SK-N-SH (cell line): Measurements from ENCODE around the gene TRIM23. TPM values are rescaled to one million over a fixed set of nuclear protein-coding genes. Genes with fewer than 3 reads are reported as not detected.

ENCODE experiments used
- CTCF ChIA-PET: fragments of 300-600, 350-600 bp; formaldehyde crosslinking; extraction: SDS; loops from one replicate; lab custom pipeline; 2021; lab: Yijun Ruan, JAX
- POLR2A ChIA-PET: fragments of 350-600 bp; sonication (Branson Sonifier 250); formaldehyde crosslinking; extraction: SDS; loops from one replicate; lab custom pipeline; 2020; ENCODE audit warnings: antibody characterized with exemption, inconsistent platforms; lab: Yijun Ruan, JAX
- DNase-seq: peaks from one replicate; pipeline ENCODE4 v3.0.0; 2012
- H2AFZ ChIP-seq: fragments of 200-600 bp; sonication (generic); 2 replicates; pipeline ENCODE4 v1.8.1; 2016; ENCODE audit warnings: antibody characterized with exemption, mild to moderate bottlenecking, low read depth
- H3F3A ChIP-seq: fragments of 200-600 bp; sonication (generic); replicated peaks from 2 replicates; pipeline ENCODE3; 2016; ENCODE audit warnings: antibody characterized with exemption, mild to moderate bottlenecking; ENCODE audit not compliant: insufficient read depth
- H3K27ac ChIP-seq, 2 experiments: fragments of 200-500 bp in 1 of 2; fragments of 200-600 bp in 1 of 2; sonication (Bioruptor generic) in 1 of 2; sonication (generic), shearing (Covaris generic) in 1 of 2; 2 replicates each; pipeline versions ENCODE4 v1.5.1 to v1.6.1; 2014 to 2016; ENCODE audit warnings: low read depth in 2 of 2, inconsistent platforms in 1 of 2, low read length in 1 of 2, mild to moderate bottlenecking in 1 of 2, mixed read lengths in 1 of 2
- H3K27me3 ChIP-seq: fragments of 200-600 bp; sonication (generic), shearing (Covaris generic); 2 replicates; pipeline ENCODE4 v1.6.1; 2016; ENCODE audit warnings: mixed run types; ENCODE audit not compliant: insufficient read depth
- H3K36me3 ChIP-seq, 2 experiments: fragments of 200-500 bp in 1 of 2; fragments of 200-600 bp in 1 of 2; sonication (Bioruptor generic) in 1 of 2; sonication (generic) in 1 of 2; replicated peaks in 1 of 2; 2 replicates each; pipeline versions ENCODE3 to v1.5.1; 2014 to 2016; ENCODE audit warnings: low read length in 1 of 2, mild to moderate bottlenecking in 1 of 2; ENCODE audit not compliant: insufficient read depth in 2 of 2, control insufficient read depth in 1 of 2
- H3K4me1 ChIP-seq, 2 experiments: fragments of 200-500 bp in 1 of 2; fragments of 200-600 bp in 1 of 2; sonication (Bioruptor generic) in 1 of 2; sonication (generic), shearing (Covaris generic) in 1 of 2; 2 replicates each; pipeline versions ENCODE4 v1.5.1 to v1.6.1; 2014 to 2016; ENCODE audit warnings: low read depth in 1 of 2, low read length in 1 of 2, mixed run types in 1 of 2; ENCODE audit not compliant: insufficient read depth in 2 of 2, control insufficient read depth in 1 of 2
- H3K4me2 ChIP-seq: fragments of 200-600 bp; sonication (generic), shearing (Covaris generic); 2 replicates; pipeline ENCODE4 v1.6.1; 2017; ENCODE audit warnings: mixed run types
- H3K4me3 ChIP-seq, 2 experiments: fragments of 200-500 bp in 1 of 2; fragments of 200-600 bp in 1 of 2; sonication (Bioruptor generic) in 1 of 2; sonication (generic), shearing (Covaris generic) in 1 of 2; 2 replicates each; pipeline versions ENCODE4 v1.5.1 to v1.8.1; 2014 to 2016; ENCODE audit warnings: low read depth in 2 of 2, inconsistent platforms in 1 of 2, low read length in 1 of 2, mild to moderate bottlenecking in 1 of 2, mixed read lengths in 1 of 2, moderate library complexity in 1 of 2
- H3K79me2 ChIP-seq: fragments of 200-600 bp; sonication (generic); 2 replicates; pipeline ENCODE4 v1.8.1; 2017; ENCODE audit warnings: mild to moderate bottlenecking; ENCODE audit not compliant: insufficient read depth
- H3K9ac ChIP-seq: fragments of 200-600 bp; sonication (generic); 2 replicates; pipeline ENCODE4 v1.6.1; 2017; ENCODE audit warnings: mixed run types
- H3K9me2 ChIP-seq: fragments of 200-600 bp; sonication (generic); 2 replicates; pipeline ENCODE4 v1.6.1; 2017; ENCODE audit warnings: mixed run types
- H3K9me3 ChIP-seq: fragments of 200-600 bp; sonication (generic); 2 replicates; pipeline ENCODE4 v1.6.1; 2017; ENCODE audit warnings: mixed run types, mild to moderate bottlenecking, moderate library complexity
- H4K20me1 ChIP-seq: fragments of 200-600 bp; sonication (generic); 2 replicates; pipeline ENCODE4 v1.6.1; 2017; ENCODE audit warnings: mild to moderate bottlenecking, mixed run types; ENCODE audit not compliant: insufficient read depth
- FOSL2 ChIP-seq: IDR thresholded peaks from 2 replicates; pipeline ENCODE4 v1.4.0; 2012; ENCODE audit warnings: low read depth, mild to moderate bottlenecking, moderate library complexity, borderline replicate concordance
- FOXJ3 ChIP-seq: sonication (generic); formaldehyde crosslinking; IDR thresholded peaks from 2 replicates; pipeline ENCODE4 v1.5.1; 2020; ENCODE audit warnings: mild to moderate bottlenecking, missing genetic modification reagents
- GABPA ChIP-seq: IDR thresholded peaks from 2 replicates; pipeline ENCODE4 v1.4.0; 2012; ENCODE audit warnings: low read depth, mild to moderate bottlenecking
- GATA2 ChIP-seq: sonication (generic); formaldehyde crosslinking; IDR thresholded peaks from 2 replicates; pipeline ENCODE4 v1.5.0; 2020; ENCODE audit warnings: mild to moderate bottlenecking, missing genetic modification reagents
- MXI1 ChIP-seq: IDR thresholded peaks from 2 replicates; pipeline ENCODE4 v1.6.1; 2012; ENCODE audit warnings: mild to moderate bottlenecking, low read depth, low read length, improper control_type of control experiment
- NFIC ChIP-seq: IDR thresholded peaks from 2 replicates; pipeline ENCODE4 v1.4.0; 2012; ENCODE audit warnings: borderline replicate concordance
- NRF1 ChIP-seq: IDR thresholded peaks from 2 replicates; pipeline ENCODE4 v1.6.1; 2012; ENCODE audit warnings: low read depth, mild to moderate bottlenecking, low read length
- PBX3 ChIP-seq: IDR thresholded peaks from 2 replicates; pipeline ENCODE4; 2012
- POLR2AphosphoS5 ChIP-seq: IDR thresholded peaks from 2 replicates; pipeline ENCODE4 v1.6.1; 2012; ENCODE audit warnings: low read depth, low read length
- RCOR1 ChIP-seq: fragments of 150-350 bp; IDR thresholded peaks from 2 replicates; pipeline ENCODE4 v1.6.1; 2017; ENCODE audit warnings: antibody characterized with exemption, low read length
- REST ChIP-seq: IDR thresholded peaks from 2 replicates; pipeline ENCODE4 v1.6.1; 2012; ENCODE audit warnings: mild to moderate bottlenecking, low read depth, low read length, moderate library complexity
- RXRA ChIP-seq: IDR thresholded peaks from 2 replicates; pipeline ENCODE4 v1.4.0; 2012; ENCODE audit warnings: low read depth, mild to moderate bottlenecking, borderline replicate concordance
- SIN3A ChIP-seq: IDR thresholded peaks from 2 replicates; pipeline ENCODE4 v1.6.1; 2012; ENCODE audit warnings: low read depth, mild to moderate bottlenecking, low read length, moderate library complexity, borderline replicate concordance
- TAF1 ChIP-seq: IDR thresholded peaks from 2 replicates; pipeline ENCODE4 v1.6.1; 2012; ENCODE audit warnings: low read depth, mild to moderate bottlenecking, low read length, moderate library complexity, borderline replicate concordance
- TCF12 ChIP-seq: IDR thresholded peaks from 2 replicates; pipeline ENCODE4 v1.4.0; 2012
- TEAD4 ChIP-seq: IDR thresholded peaks from 2 replicates; pipeline ENCODE4 v1.4.0; 2012; ENCODE audit warnings: mild to moderate bottlenecking, borderline replicate concordance; ENCODE audit not compliant: insufficient read depth
- USF1 ChIP-seq: IDR thresholded peaks from 2 replicates; pipeline ENCODE4 v1.4.0; 2012; ENCODE audit warnings: low read depth, borderline replicate concordance
- USF2 ChIP-seq: fragments of 150-350 bp; IDR thresholded peaks from 2 replicates; pipeline ENCODE4 v1.6.1; 2017; ENCODE audit warnings: antibody characterized with exemption, low read length, low read depth, borderline replicate concordance
- ZBTB33 ChIP-seq: IDR thresholded peaks from 2 replicates; pipeline ENCODE4 v1.4.0; 2012; ENCODE audit warnings: low read depth, borderline replicate concordance
- WGBS: methylation state at CpG from one replicate; pipeline ENCODE4 v1.1.6; 2017; ENCODE audit warnings: low lambda C conversion rate; 5-methylcytosine and 5-hydroxymethylcytosine counted together
- polyA plus RNA-seq, 3 experiments: library from polyadenylated mRNA; depleted of rRNA; stranded (reverse); fragments of >200 nt; gene quantifications; 2 replicates each; pipeline ENCODE4 v1.2.3, GENCODE V29; 2012

The TRIM23 gene
- polyA plus RNA-seq, 1 of the 3 experiments (the other 2 are of a cell fraction): 5.6 TPM

- no peak for TF ChIP-seq TCF12
- no peak for TF ChIP-seq USF1
Observed at GRCh38 chr5:65563777-65564176, 60.4 kb downstream of the TRIM23 start (continued).

GRCh38 chr5:65562731-65563701 lies 61.1 kb downstream of the TRIM23 start, which contains the start of the genes CENPK and PPWD1:
Gene CENPK, minus strand, starts transcription at chr5:65563168. Its CDS starts 8,261 bp downstream, at chr5:65554907.
Gene PPWD1, plus strand, starts transcription at chr5:65563296. Its CDS starts 15 bp downstream, at chr5:65563311.
- Histone ChIP-seq H3K36me3 (peaks cover 9 to 26% of the 10 kb centered on the region in 2 experiments), H4K20me1 (no peaks in the 10 kb centered on the region), H3K4me3 (peak within 1 kb of the TSS; percentile 94 to 97), H3K9ac (peak within 1 kb of the TSS; percentile 82), H3K27me3 (no peaks in the 10 kb centered on the region), H3K79me2 (peaks cover 87% of the 10 kb centered on the region), H3K9me3 (no peaks in the 10 kb centered on the region), H3K27ac (peak within 1 kb of the TSS; percentile 90 to 97), H3K9me2 (no peaks in the 10 kb centered on the region), H3K4me1 (peaks cover 0 to 10% of the 10 kb centered on the region in 2 experiments; a peak in 1 of 4 replicates), H2AFZ (peak within 1 kb of the TSS; percentile 97), H3F3A (peaks cover 9% of the 10 kb centered on the region), H3K4me2 (peak within 1 kb of the TSS; percentile 78)
- ChIA-PET CTCF (interaction anchor here (0.9 kb wide), 1 partner anchor 9 kb away, joined by 3 read pairs; no protein-coding TSS in a partner anchor), POLR2A (interaction anchor here (0.5 to 1.3 kb wide), 4 partner anchors 9 to 1429 kb away, joined by 3 to 7 read pairs (median 4); no protein-coding TSS in a partner anchor)
- DNase-seq: peak; percentile 89
- 1% methylated on average over 48 of the region's 54 CpGs for WGBS
- TF ChIP-seq FOSL2 (no peak), TAF1 (peak; percentile 86), PBX3 (0 out of 2 replicates have a peak, but pooled peaks have one; percentile 5), RCOR1 (no peak), ZBTB33 (no peak), TEAD4 (no peak), SIN3A (peak; percentile 81), GATA2 (CRISPR knock-in tag) (no peak), GABPA (no peak), RXRA (no peak), REST (peak; percentile 11; the same call in 1 of the 2 replicates), POLR2AphosphoS5 (peak; percentile 86), USF2 (no peak), FOXJ3 (no peak), MXI1 (peak; percentile 92), NFIC (no peak), USF1 (no peak), NRF1 (peak; percentile 65)
